GM23338 (cell line): ENCODE data around the gene PPIC. TPM values are rescaled to one million over a fixed set of nuclear protein-coding genes. Genes with fewer than 3 reads are reported as not detected.

Experiments
- ATAC-seq: fragments of 200-7000 bp; cut with Tn5 transposase; 3 replicates; pipeline ENCODE4 v1.9.1; 2020
- DNase-seq: peaks from one replicate; pipeline ENCODE4 v3.0.0-alpha.2; 2015; ENCODE audit warnings: low spot score
- H2AFZ ChIP-seq: fragments of 200-600 bp; sonication (generic); 2 replicates; pipeline ENCODE4 v1.8.0; 2016; ENCODE audit warnings: antibody characterized with exemption, mild to moderate bottlenecking, moderate library complexity
- H3F3A ChIP-seq: fragments of 200-600 bp; sonication (generic); replicated peaks from 2 replicates; pipeline ENCODE4 v1.8.0; 2017; ENCODE audit warnings: antibody characterized with exemption, mixed run types, low read depth
- H3K27ac ChIP-seq: fragments of 200-600 bp; sonication (generic); 2 replicates; pipeline ENCODE4 v1.6.1; 2016; ENCODE audit warnings: low read depth
- H3K27me3 ChIP-seq: fragments of 200-600 bp; sonication (generic); 2 replicates; pipeline ENCODE4 v1.8.0; 2016; ENCODE audit warnings: mild to moderate bottlenecking, mixed run types, moderate library complexity; ENCODE audit not compliant: insufficient read depth
- H3K36me3 ChIP-seq: fragments of 200-600 bp; sonication (generic); 2 replicates; pipeline ENCODE4 v1.8.0; 2016; ENCODE audit warnings: mild to moderate bottlenecking; ENCODE audit not compliant: insufficient read depth
- H3K4me1 ChIP-seq: fragments of 200-600 bp; sonication (generic); 2 replicates; pipeline ENCODE4 v1.8.0; 2016; ENCODE audit warnings: mild to moderate bottlenecking, moderate library complexity; ENCODE audit not compliant: insufficient read depth
- H3K4me2 ChIP-seq: fragments of 200-600 bp; sonication (generic); 2 replicates; pipeline ENCODE4 v1.7.1; 2017; ENCODE audit warnings: mixed run types
- H3K4me3 ChIP-seq: fragments of 200-600 bp; sonication (generic); 2 replicates; pipeline ENCODE4 v1.6.1; 2016; ENCODE audit warnings: mixed run types
- H3K79me2 ChIP-seq: fragments of 200-600 bp; sonication (generic); replicated peaks from 2 replicates; pipeline ENCODE4 v1.8.0; 2017; ENCODE audit warnings: mild to moderate bottlenecking; ENCODE audit not compliant: insufficient read depth
- H3K9me2 ChIP-seq: fragments of 200-600 bp; sonication (generic); 2 replicates; pipeline ENCODE4 v1.8.0; 2017; ENCODE audit not compliant: insufficient read depth
- H4K20me1 ChIP-seq: fragments of 200-600 bp; sonication (generic); replicated peaks from 2 replicates; pipeline ENCODE4 v1.8.0; 2017; ENCODE audit warnings: mild to moderate bottlenecking; ENCODE audit not compliant: insufficient read depth
- H3K27ac Mint-ChIP-seq: 2 replicates; pipeline ENCODE4 v1.8.0; 2020; ENCODE audit warnings: inconsistent platforms, mild to moderate bottlenecking, moderate library complexity, mixed read lengths
- H3K27me3 Mint-ChIP-seq: 3 replicates; pipeline ENCODE4 v1.8.0; 2022; ENCODE audit warnings: low read depth, mild to moderate bottlenecking, moderate library complexity, mixed read lengths, inconsistent platforms; ENCODE audit not compliant: insufficient read depth, poor library complexity
- H3K36me3 Mint-ChIP-seq: 3 replicates; pipeline ENCODE4 v1.8.0; 2021; ENCODE audit warnings: low read depth, mild to moderate bottlenecking, inconsistent platforms, moderate library complexity, mixed read lengths
- H3K4me1 Mint-ChIP-seq: 3 replicates; pipeline ENCODE4 v1.8.0; 2020; ENCODE audit warnings: mild to moderate bottlenecking, inconsistent platforms, mixed read lengths
- H3K4me3 Mint-ChIP-seq: 3 replicates; pipeline ENCODE4 v1.8.0; 2021; ENCODE audit warnings: moderate library complexity, mild to moderate bottlenecking, inconsistent platforms, mixed read lengths
- H3K9me3 Mint-ChIP-seq: 3 replicates; pipeline ENCODE4 v1.8.0; 2020; ENCODE audit warnings: moderate library complexity, mild to moderate bottlenecking, inconsistent platforms, mixed read lengths
- CREB1 ChIP-seq: fragments of 250-450 bp; sonication (Bioruptor Pico); IDR thresholded peaks from 2 replicates; pipeline ENCODE4 v1.5.0; 2020; ENCODE audit warnings: low read depth, mild to moderate bottlenecking, moderate library complexity
- CTCF ChIP-seq, 2 experiments: fragments of 200-600 bp in 1 of 2; sonication (generic) in 1 of 2; conservative IDR thresholded peaks; 2 replicates each; pipeline versions ENCODE4 v1.5.1 to v1.6.1; 2016 to 2017; ENCODE audit warnings: antibody characterized with exemption in 2 of 2, low read depth in 2 of 2, mild to moderate bottlenecking in 2 of 2, moderate library complexity in 1 of 2
- ETS1 ChIP-seq: IDR thresholded peaks from 2 replicates; pipeline ENCODE4 v1.6.1; 2016; ENCODE audit warnings: antibody characterized with exemption
- EZH2 ChIP-seq: fragments of 200-600 bp; sonication (generic); IDR thresholded peaks from one replicate; pipeline ENCODE4 v1.8.0; 2017; ENCODE audit warnings: antibody characterized with exemption, mild to moderate bottlenecking, low read depth; ENCODE audit not compliant: unreplicated experiment
- EZH2phosphoT487 ChIP-seq: fragments of 200-600 bp; sonication (generic); IDR thresholded peaks from one replicate; pipeline ENCODE4 v1.8.1; 2018; ENCODE audit warnings: antibody characterized with exemption; ENCODE audit not compliant: unreplicated experiment
- JUNB ChIP-seq: IDR thresholded peaks from one replicate; pipeline ENCODE4 v1.6.1; 2016; ENCODE audit warnings: antibody characterized with exemption; ENCODE audit not compliant: unreplicated experiment
- NANOG ChIP-seq: IDR thresholded peaks from 2 replicates; pipeline ENCODE4 v1.6.1; 2016; ENCODE audit warnings: antibody characterized with exemption, borderline replicate concordance
- POLR2AphosphoS5 ChIP-seq: IDR thresholded peaks from 2 replicates; pipeline ENCODE4 v1.6.1; 2016; ENCODE audit warnings: antibody characterized with exemption, low read depth
- STAT1 ChIP-seq: IDR thresholded peaks from one replicate; pipeline ENCODE4 v1.6.1; 2016; ENCODE audit warnings: antibody characterized with exemption; ENCODE audit not compliant: unreplicated experiment
- ZNF114 ChIP-seq: fragments of 250-450 bp; sonication (Bioruptor Pico); IDR thresholded peaks from 2 replicates; pipeline ENCODE4 v1.5.0; 2020; ENCODE audit warnings: mild to moderate bottlenecking, moderate library complexity
- ZNF331 ChIP-seq: fragments of 250-450 bp; sonication (Bioruptor Pico); IDR thresholded peaks from 2 replicates; pipeline ENCODE4 v1.5.0; 2020; ENCODE audit warnings: low read depth, mild to moderate bottlenecking, moderate library complexity
- ZNF462 ChIP-seq: fragments of 250-450 bp; sonication (Bioruptor Pico); IDR thresholded peaks from 2 replicates; pipeline ENCODE4 v1.5.0; 2020; ENCODE audit warnings: mild to moderate bottlenecking, moderate library complexity
- polyA plus RNA-seq: library from polyadenylated mRNA; unstranded; fragments of >200 nt; fragmentation: Nextera tagmentation; extraction: Ambion mirVana; gene quantifications from 2 replicates; pipeline ENCODE4 v1.2.1, GENCODE V29; 2016
- total RNA-seq: library from RNA; depleted of rRNA; stranded (reverse); fragments of >200 nt; shearing (Covaris generic); gene quantifications from 2 replicates; pipeline ENCODE4 v1.2.3, GENCODE V29; 2014

Gene PPIC
- total and polyA plus RNA-seq, 2 experiments from 2014 or later, result 13.9 to 21.0 TPM

- TF ChIP-seq POLR2AphosphoS5 (no peak), EZH2phosphoT487 (no peak), ZNF331 (CRISPR knock-in tag) (no peak), EZH2 (no peak), ZNF114 (CRISPR knock-in tag) (no peak), ETS1 (no peak), ZNF462 (CRISPR knock-in tag) (no peak), NANOG (no peak), STAT1 (no peak), JUNB (no peak), CREB1 (CRISPR knock-in tag) (no peak), CTCF (conservative IDR thresholded peaks at IDR 0.05; ENCODE audit: low read depth in 2 of 2) (no peak)
- Histone ChIP-seq H3K4me1 (peaks cover 17% of the 10 kb centered on the region), H2AFZ (no peak overlapping the region), H3K36me3 (no peaks in the 10 kb centered on the region), H3K4me2 (no peak overlapping the region), H3K79me2 (no peaks in the 10 kb centered on the region), H3K27me3 (no peaks in the 10 kb centered on the region), H3F3A (no peaks in the 10 kb centered on the region), H4K20me1 (no peaks in the 10 kb centered on the region), H3K9me2 (no peaks in the 10 kb centered on the region), H3K4me3 (no peak overlapping the region), H3K27ac (no peak overlapping the region)
- ATAC-seq, result no peak
- peaks cover 19% of the 10 kb centered on the region for H3K4me1 Mint-ChIP-seq
- H3K27ac Mint-ChIP-seq, result no peak overlapping the region
- H3K36me3 Mint-ChIP-seq, result no peaks in the 10 kb centered on the region
- H3K4me3 Mint-ChIP-seq, result no peak overlapping the region
- no peak for DNase-seq
- no peaks in the 10 kb centered on the region for H3K9me3 Mint-ChIP-seq
- peaks cover 2% of the 10 kb centered on the region for H3K27me3 Mint-ChIP-seq
These were observed 34.7 kb downstream of the PPIC start for GRCh38 chr5:123001808-123002207.
